HEK293T (cell line): ENCODE results near the gene SMCR8.
"Not testable (repeated sequence)": the region's sequence is repeated elsewhere in the genome, so short reads cannot be mapped to it uniquely, and the experiment has no call there.

Source experiments
- CTCF ChIA-PET: fragments of 350-600 bp; formaldehyde crosslinking; extraction: SDS; loops from one replicate; lab custom pipeline; 2021; ENCODE audit warnings: antibody characterized with exemption, inconsistent platforms; lab: Yijun Ruan, JAX
- POLR2A ChIA-PET: fragments of 350-600 bp; formaldehyde crosslinking; extraction: SDS; loops from one replicate; lab custom pipeline; 2020; ENCODE audit warnings: antibody characterized with exemption, inconsistent platforms; lab: Yijun Ruan, JAX
- DNase-seq: peaks from one replicate; pipeline ENCODE4 v3.0.0; 2012; ENCODE audit warnings: mixed read lengths; ENCODE audit errors: extremely low spot score
- ARNT ChIP-seq: fragments of 450-650 bp; IDR thresholded peaks from 2 replicates; pipeline ENCODE4 v1.6.1; 2017; ENCODE audit warnings: mild to moderate bottlenecking
- BHLHE40 ChIP-seq: fragments of 450-650 bp; IDR thresholded peaks from 2 replicates; pipeline ENCODE4 v1.6.1; 2016; ENCODE audit warnings: mild to moderate bottlenecking, moderate library complexity, borderline replicate concordance
- CTBP1 ChIP-seq: fragments of 450-650 bp; IDR thresholded peaks from 2 replicates; pipeline ENCODE4 v1.6.1; 2016; ENCODE audit warnings: borderline replicate concordance
- ELF4 ChIP-seq: fragments of 450-650 bp; IDR thresholded peaks from 2 replicates; pipeline ENCODE4 v1.6.1; 2017; ENCODE audit warnings: antibody characterized with exemption
- FOXA1 ChIP-seq: fragments of 450-650 bp; IDR thresholded peaks from 2 replicates; pipeline ENCODE4 v1.6.1; 2016; ENCODE audit warnings: mild to moderate bottlenecking
- FOXK2 ChIP-seq: fragments of 450-650 bp; IDR thresholded peaks from 2 replicates; pipeline ENCODE4 v1.6.1; 2016; ENCODE audit warnings: mild to moderate bottlenecking
- FOXM1 ChIP-seq: fragments of 450-650 bp; IDR thresholded peaks from 2 replicates; pipeline ENCODE4 v1.6.1; 2017; ENCODE audit warnings: mild to moderate bottlenecking, borderline replicate concordance
- HDGF ChIP-seq: fragments of 450-650 bp; IDR thresholded peaks from 2 replicates; pipeline ENCODE4 v1.6.1; 2017; ENCODE audit warnings: antibody characterized with exemption, borderline replicate concordance
- L3MBTL2 ChIP-seq: fragments of 450-650 bp; conservative IDR thresholded peaks from 2 replicates; pipeline ENCODE4 v1.6.1; 2016; ENCODE audit warnings: mild to moderate bottlenecking
- LEF1 ChIP-seq: fragments of 450-650 bp; IDR thresholded peaks from 2 replicates; pipeline ENCODE4 v1.6.1; 2017; ENCODE audit warnings: mild to moderate bottlenecking, borderline replicate concordance
- NFRKB ChIP-seq: fragments of 450-650 bp; IDR thresholded peaks from 2 replicates; pipeline ENCODE4 v1.6.1; 2016; ENCODE audit warnings: mild to moderate bottlenecking, moderate library complexity
- SP1 ChIP-seq: fragments of 450-650 bp; IDR thresholded peaks from 2 replicates; pipeline ENCODE4 v1.6.1; 2017
- SUZ12 ChIP-seq: fragments of 450-650 bp; IDR thresholded peaks from 2 replicates; pipeline ENCODE4 v1.6.1; 2016; ENCODE audit warnings: mild to moderate bottlenecking
- TARDBP ChIP-seq: fragments of 450-650 bp; IDR thresholded peaks from 2 replicates; pipeline ENCODE4 v1.6.1; 2016
- ZNF384 ChIP-seq: fragments of 450-650 bp; IDR thresholded peaks from 2 replicates; pipeline ENCODE4 v1.6.1; 2016
- TF ChIP-seq, protein P1 (sequence below): fragments of 450-650 bp; IDR thresholded peaks from 2 replicates; pipeline ENCODE4 v1.6.1; 2016

SMCR8 gene

GRCh38 chr17:18327556-18327955, 12.5 kb downstream of the SMCR8 start:
- no peak for DNase-seq
- CTCF ChIA-PET: no interaction called here
- POLR2A ChIA-PET: interaction anchor here (0.7 to 1.3 kb wide), 3 partner anchors 8 to 13 kb away, joined by 3 to 4 read pairs (median 3); partner anchors contain the start of genes SMCR8 and TOP3A
- TF ChIP-seq ELF4 (no peak), ZNF384 (no peak), BHLHE40 (no peak), HDGF (no peak), CTBP1 (no peak), FOXA1 (no peak), TARDBP (no peak), SUZ12 (no peak), FOXM1 (no peak)

- ChIA-PET POLR2A (interaction anchor here (1.3 kb wide), 1 partner anchor 8 kb away, joined by 3 read pairs; no protein-coding TSS in a partner anchor), CTCF (no interaction called here)
- TF ChIP-seq FOXA1 (no peak), FOXK2 (no peak), LEF1 (no peak), TARDBP (no peak), SUZ12 (no peak), ZNF384 (no peak), BHLHE40 (no peak)
- DNase-seq: no peak
These were observed 13.6 kb downstream of the SMCR8 start for GRCh38 chr17:18328643-18329204.

GRCh38 chr17:18331879-18332278, 16.8 kb downstream of the SMCR8 start:
- POLR2A ChIA-PET: interaction anchor here (1.2 to 2.6 kb wide), 2 partner anchors 17 to 31 kb away, joined by 3 to 7 read pairs; partner anchors contain the start of genes SHMT1, SMCR8 and TOP3A
- DNase-seq: no peak
- CTCF ChIA-PET: no interaction called here
- TF ChIP-seq FOXK2: no peak
- no peak for TF ChIP-seq TARDBP
- TF ChIP-seq BHLHE40: no peak
- no peak for TF ChIP-seq L3MBTL2
- no peak for TF ChIP-seq ZNF384
- TF ChIP-seq SP1: no peak
- no peak for TF ChIP-seq ELF4
- no peak for TF ChIP-seq ARNT
- no peak for TF ChIP-seq FOXM1
- no peak for TF ChIP-seq SUZ12
- no peak for TF ChIP-seq NFRKB
- TF ChIP-seq LEF1: no peak

DNA sequence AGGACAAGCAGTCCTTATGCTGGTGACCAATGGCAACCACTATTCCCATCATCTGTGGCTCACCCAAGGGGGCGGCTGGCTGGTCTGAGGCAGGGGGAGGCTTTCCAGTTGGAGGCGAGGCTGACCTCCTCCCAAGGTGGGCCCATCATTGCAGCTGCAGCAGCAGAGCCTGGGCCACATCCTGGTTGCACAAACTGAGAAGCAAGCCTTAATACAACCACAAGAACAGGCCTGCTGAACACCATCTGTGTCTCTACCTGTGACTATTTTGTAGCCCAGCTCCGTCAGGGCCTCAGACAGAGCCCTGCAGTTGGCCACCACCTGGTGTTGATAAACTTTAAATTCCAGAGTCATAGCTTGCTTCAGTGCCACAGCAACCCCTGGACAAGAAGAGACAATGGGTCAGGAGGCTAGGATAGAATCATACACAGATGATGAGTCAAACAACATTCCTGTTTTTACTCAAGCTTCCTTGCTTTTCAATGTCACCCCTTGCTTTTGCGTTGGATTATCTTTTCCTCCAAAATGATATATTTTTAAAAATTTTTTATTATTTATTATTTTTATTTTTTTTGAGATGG, 17.9 kb downstream of the SMCR8 start:
- POLR2A ChIA-PET: interaction anchor here (1.5 to 2.6 kb wide), 2 partner anchors 13 to 30 kb away, joined by 5 to 7 read pairs; partner anchors contain the start of gene SHMT1

DNA sequence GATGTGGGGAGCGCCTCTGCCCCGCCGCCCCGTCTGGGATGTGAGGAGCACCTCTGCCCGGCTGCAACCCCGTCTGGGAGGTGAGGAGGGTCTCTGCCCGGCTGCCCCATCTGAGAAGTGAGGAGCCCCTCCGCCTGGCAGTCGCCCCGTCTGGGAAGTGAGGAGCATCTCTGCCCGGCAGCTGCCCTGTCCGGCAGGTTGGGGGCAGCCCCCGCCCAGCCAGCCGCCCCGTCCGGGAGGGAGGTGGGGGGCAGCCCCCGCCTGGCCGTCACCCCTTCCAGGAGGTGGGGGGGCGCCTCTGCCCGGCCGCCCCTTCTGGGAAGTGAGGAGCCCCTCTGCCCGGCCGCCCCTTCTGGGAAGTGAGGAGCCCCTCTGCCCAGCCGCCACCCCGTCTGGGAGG, 23.1 kb downstream of the SMCR8 start:
- CTCF ChIA-PET, DNase-seq, POLR2A ChIA-PET: not testable (repeated sequence)

More for the DNA sequence above, 17.9 kb downstream of the SMCR8 start:
- CTCF ChIA-PET: interaction anchor here (1.0 kb wide), 1 partner anchor 28 kb away, joined by 3 read pairs; no protein-coding TSS in a partner anchor
- DNase-seq: no peak
- TF ChIP-seq ARNT: no peak
- TF ChIP-seq LEF1: no peak
- TF ChIP-seq SUZ12: no peak
- no peak for TF ChIP-seq HDGF
- no peak for TF ChIP-seq FOXM1
- TF ChIP-seq CTBP1: no peak
- no peak for TF ChIP-seq SP1
- no peak for TF ChIP-seq NFRKB
- no peak for TF ChIP-seq FOXK2
- no peak for TF ChIP-seq ELF4
- TF ChIP-seq, protein P1, sequence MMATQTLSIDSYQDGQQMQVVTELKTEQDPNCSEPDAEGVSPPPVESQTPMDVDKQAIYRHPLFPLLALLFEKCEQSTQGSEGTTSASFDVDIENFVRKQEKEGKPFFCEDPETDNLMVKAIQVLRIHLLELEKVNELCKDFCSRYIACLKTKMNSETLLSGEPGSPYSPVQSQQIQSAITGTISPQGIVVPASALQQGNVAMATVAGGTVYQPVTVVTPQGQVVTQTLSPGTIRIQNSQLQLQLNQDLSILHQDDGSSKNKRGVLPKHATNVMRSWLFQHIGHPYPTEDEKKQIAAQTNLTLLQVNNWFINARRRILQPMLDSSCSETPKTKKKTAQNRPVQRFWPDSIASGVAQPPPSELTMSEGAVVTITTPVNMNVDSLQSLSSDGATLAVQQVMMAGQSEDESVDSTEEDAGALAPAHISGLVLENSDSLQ: no peak
- TF ChIP-seq ZNF384: no peak
- no peak for TF ChIP-seq BHLHE40
- TF ChIP-seq TARDBP: no peak
- no peak for TF ChIP-seq FOXA1
- no peak for TF ChIP-seq L3MBTL2

- ChIA-PET CTCF (no interaction called here), POLR2A (no interaction called here)
- DNase-seq: no peak
- TF ChIP-seq SP1 (no peak), ZNF384 (no peak), LEF1 (no peak), FOXM1 (no peak), NFRKB (no peak), SUZ12 (no peak), HDGF (no peak), FOXK2 (no peak), ELF4 (no peak), BHLHE40 (no peak), CTBP1 (no peak), ARNT (no peak), TARDBP (no peak)
- TF ChIP-seq, protein P1: no peak
These were observed 24.8 kb downstream of the SMCR8 start for GRCh38 chr17:18339933-18340332.

GRCh38 chr17:18344021-18344420, 28.9 kb downstream of the SMCR8 start:
- DNase-seq: no peak
- POLR2A ChIA-PET: no interaction called here
- TF ChIP-seq FOXA1 (no peak), SUZ12 (no peak), NFRKB (no peak), TARDBP (no peak), CTBP1 (no peak), FOXM1 (no peak), L3MBTL2 (no peak), ARNT (no peak), SP1 (no peak), BHLHE40 (no peak), LEF1 (no peak)
- TF ChIP-seq, protein P1: no peak
- CTCF ChIA-PET: no interaction called here
